ENCODE data around the gene ADGRL1.
A peak's percentile ranks its signal among the peaks of the same experiment; 100 is the strongest.

The ADGRL1 gene

GRCh38 chr19:14166999-14167575 is 38.9 kb downstream of the ADGRL1 start:
- DNase-seq (ENCODE audit: low read depth) = no peak
- no peak overlapping the region for H3K4me3 ChIP-seq (ENCODE audit: low read depth, low read length)

GRCh38 chr19:14165990-14166830 is 39.8 kb downstream of the ADGRL1 start:
- no peak overlapping the region for H3K4me3 ChIP-seq (ENCODE audit: low read depth, low read length)
- DNase-seq (ENCODE audit: low read depth) = no peak

- no peak overlapping the region for H3K4me3 ChIP-seq (ENCODE audit: low read depth, low read length)
These were observed 41.1 kb downstream of the ADGRL1 start for GRCh38 chr19:14164724-14165493.

GRCh38 chr19:14164082-14164481 is 41.9 kb downstream of the ADGRL1 start:
- DNase-seq (ENCODE audit: low read depth) = no peak

More at GRCh38 chr19:14164724-14165493, 41.1 kb downstream of the ADGRL1 start:
- no peak for DNase-seq (ENCODE audit: low read depth)

GRCh38 chr19:14162871-14163297 is 43.1 kb downstream of the ADGRL1 start:
- DNase-seq (ENCODE audit: low read depth) = no peak
- H3K4me3 ChIP-seq (ENCODE audit: low read depth, low read length) = no peak overlapping the region

More at GRCh38 chr19:14164082-14164481, 41.9 kb downstream of the ADGRL1 start:
- no peak overlapping the region for H3K4me3 ChIP-seq (ENCODE audit: low read depth, low read length)

GRCh38 chr19:14161305-14161704 is 44.7 kb downstream of the ADGRL1 start:
- DNase-seq (ENCODE audit: low read depth) = no peak
- H3K4me3 ChIP-seq (ENCODE audit: low read depth, low read length) = no peak overlapping the region

GRCh38 chr19:14160017-14160703 is 45.8 kb downstream of the ADGRL1 start:
- DNase-seq (ENCODE audit: low read depth) = no peak
- no peak overlapping the region for H3K4me3 ChIP-seq (ENCODE audit: low read depth, low read length)

- H3K4me3 ChIP-seq (ENCODE audit: low read depth, low read length) = no peak overlapping the region
- no peak for DNase-seq (ENCODE audit: low read depth)
These were observed 46.9 kb downstream of the ADGRL1 start for GRCh38 chr19:14159059-14159458.

- H3K4me3 ChIP-seq (ENCODE audit: low read depth, low read length) = no peak overlapping the region
- no peak for DNase-seq (ENCODE audit: low read depth)
These were observed 47.5 kb downstream of the ADGRL1 start for GRCh38 chr19:14158276-14159023.

GRCh38 chr19:14156971-14157717 is 48.8 kb downstream of the ADGRL1 start:
- no peak overlapping the region for H3K4me3 ChIP-seq (ENCODE audit: low read depth, low read length)
- DNase-seq (ENCODE audit: low read depth) = no peak

GRCh38 chr19:14156122-14156521 is 49.8 kb downstream of the ADGRL1 start:
- no peak for DNase-seq (ENCODE audit: low read depth)
- H3K4me3 ChIP-seq (ENCODE audit: low read depth, low read length) = no peak overlapping the region

GRCh38 chr19:14155371-14155770 is 50.6 kb downstream of the ADGRL1 start:
- DNase-seq (ENCODE audit: low read depth) = no peak
- H3K4me3 ChIP-seq (ENCODE audit: low read depth, low read length) = no peak overlapping the region

- no peak for DNase-seq (ENCODE audit: low read depth)
- no peak overlapping the region for H3K4me3 ChIP-seq (ENCODE audit: low read depth, low read length)
These were observed 53.3 kb downstream of the ADGRL1 start for GRCh38 chr19:14152713-14153112.

- no peak overlapping the region for H3K4me3 ChIP-seq (ENCODE audit: low read depth, low read length)
- DNase-seq (ENCODE audit: low read depth) = no peak
These were observed 55.0 kb downstream of the ADGRL1 start for GRCh38 chr19:14150770-14151661.

GRCh38 chr19:14150041-14150769 is 55.8 kb downstream of the ADGRL1 start:
- no peak overlapping the region for H3K4me3 ChIP-seq (ENCODE audit: low read depth, low read length)
- DNase-seq (ENCODE audit: low read depth) = no peak

- no peak for DNase-seq (ENCODE audit: low read depth)
- H3K4me3 ChIP-seq (ENCODE audit: low read depth, low read length) = peak overlapping the region; percentile 0
These were observed 56.4 kb downstream of the ADGRL1 start for GRCh38 chr19:14149509-14149994.
